Inflammatory macrophage treated with lipopolysaccharide for 4 hours (primary cell): ENCODE results near the gene DIPK1B.

Experiments used
- DNase-seq: peaks from one replicate; pipeline ENCODE4 v3.0.0-alpha.2; 2020

The DIPK1B gene

DNA sequence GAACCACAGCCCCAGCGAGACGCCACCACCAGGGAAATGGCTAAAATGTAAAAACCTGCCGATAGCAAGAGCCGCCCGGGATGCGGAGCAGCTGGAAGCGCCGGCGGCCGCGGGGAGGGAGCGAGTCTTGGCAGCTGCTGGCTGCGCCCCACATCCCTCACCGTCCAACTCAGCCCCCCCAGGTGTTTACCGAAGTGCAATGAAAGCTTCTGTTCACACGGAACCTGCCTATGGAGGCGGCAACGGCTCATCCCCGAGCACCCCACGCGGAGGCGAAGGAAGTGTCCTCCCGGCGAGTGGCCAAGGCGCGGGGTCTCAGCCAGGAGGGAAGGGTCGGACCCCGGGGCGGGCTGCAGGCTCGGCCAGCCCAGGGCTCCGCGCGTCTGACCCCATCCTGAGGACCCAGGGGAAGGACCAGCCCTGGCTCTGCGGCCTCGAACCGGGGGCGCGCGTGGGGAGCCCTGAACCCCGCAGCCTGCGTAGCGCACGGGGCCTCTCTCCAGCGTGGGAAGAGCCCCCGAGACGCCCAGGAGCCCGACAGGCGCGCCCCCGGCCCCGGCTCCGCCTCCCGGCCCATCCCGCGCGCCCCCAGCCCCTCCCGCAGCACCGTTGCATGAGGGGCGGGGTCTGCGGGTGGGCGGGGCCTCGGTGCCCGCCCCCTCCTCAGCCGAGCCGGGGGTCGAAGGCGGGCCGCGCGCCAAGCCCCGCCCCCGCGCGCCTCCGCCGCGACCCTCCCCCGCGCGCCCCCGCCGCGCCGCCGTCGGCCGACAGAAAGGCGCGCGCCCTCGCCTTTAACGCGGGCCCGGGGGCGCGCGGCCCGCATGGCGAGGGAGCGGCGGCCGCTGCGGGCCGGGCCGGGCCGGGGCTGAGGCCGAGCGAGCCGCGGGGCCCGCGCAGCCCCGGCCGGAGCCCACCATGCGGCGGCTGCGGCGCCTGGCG is at the start of gene DIPK1B:
DIPK1B (plus strand) TSS at position 822 of the 939 bp plus-strand sequence; CDS start at position 916, 94 bp downstream.
- DNase-seq, result no peak

- no peak for DNase-seq
Measured at GRCh38 chr9:136662656-136663581, 49.5 kb upstream of the DIPK1B start, which contains the start of gene EGFL7. TSS of gene EGFL7 (plus strand) at chr9:136662916. CDS start at chr9:136668283, 5,367 bp downstream.

- no peak for DNase-seq
Measured at GRCh38 chr9:136664000-136664915, 48.1 kb upstream of the DIPK1B start.

GRCh38 chr9:136665111-136665703 is 47.2 kb upstream of the DIPK1B start:
- DNase-seq, result no peak

DNA sequence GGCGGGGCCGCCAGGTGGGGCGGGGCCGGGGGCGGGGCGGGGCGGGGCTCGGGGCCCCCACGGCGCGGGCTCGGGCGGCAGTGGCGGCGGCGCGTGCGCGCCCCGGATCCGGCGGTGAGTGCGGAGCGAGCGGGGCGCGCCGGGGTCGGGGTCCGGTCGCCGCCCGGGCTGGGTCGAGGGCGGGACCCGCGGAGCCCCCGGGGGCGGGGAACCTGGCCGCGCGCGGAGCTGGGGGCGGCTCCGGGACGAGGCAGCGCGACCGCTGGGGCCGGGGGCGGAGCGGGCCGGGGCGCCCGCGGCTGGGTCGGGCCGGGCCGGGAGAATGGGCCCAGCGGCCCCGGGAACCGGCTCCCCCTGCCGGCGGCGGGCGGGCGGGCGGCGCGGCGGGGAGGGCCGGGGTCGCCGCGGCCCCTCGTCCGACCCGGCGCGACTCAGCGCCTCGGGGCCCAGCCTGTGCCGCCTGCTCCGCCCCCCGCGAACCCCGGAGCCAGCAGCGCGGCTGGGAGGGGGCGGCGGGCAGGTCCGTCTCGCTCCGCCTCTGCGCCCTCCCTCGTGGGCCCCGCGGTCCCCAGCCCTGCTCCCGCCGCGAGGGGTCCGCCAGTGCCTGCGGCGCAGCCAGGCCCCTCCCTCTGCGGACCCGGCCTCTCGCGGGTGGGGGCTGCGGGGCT is 46.5 kb upstream of the DIPK1B start:
- DNase-seq, result no peak

DNA sequence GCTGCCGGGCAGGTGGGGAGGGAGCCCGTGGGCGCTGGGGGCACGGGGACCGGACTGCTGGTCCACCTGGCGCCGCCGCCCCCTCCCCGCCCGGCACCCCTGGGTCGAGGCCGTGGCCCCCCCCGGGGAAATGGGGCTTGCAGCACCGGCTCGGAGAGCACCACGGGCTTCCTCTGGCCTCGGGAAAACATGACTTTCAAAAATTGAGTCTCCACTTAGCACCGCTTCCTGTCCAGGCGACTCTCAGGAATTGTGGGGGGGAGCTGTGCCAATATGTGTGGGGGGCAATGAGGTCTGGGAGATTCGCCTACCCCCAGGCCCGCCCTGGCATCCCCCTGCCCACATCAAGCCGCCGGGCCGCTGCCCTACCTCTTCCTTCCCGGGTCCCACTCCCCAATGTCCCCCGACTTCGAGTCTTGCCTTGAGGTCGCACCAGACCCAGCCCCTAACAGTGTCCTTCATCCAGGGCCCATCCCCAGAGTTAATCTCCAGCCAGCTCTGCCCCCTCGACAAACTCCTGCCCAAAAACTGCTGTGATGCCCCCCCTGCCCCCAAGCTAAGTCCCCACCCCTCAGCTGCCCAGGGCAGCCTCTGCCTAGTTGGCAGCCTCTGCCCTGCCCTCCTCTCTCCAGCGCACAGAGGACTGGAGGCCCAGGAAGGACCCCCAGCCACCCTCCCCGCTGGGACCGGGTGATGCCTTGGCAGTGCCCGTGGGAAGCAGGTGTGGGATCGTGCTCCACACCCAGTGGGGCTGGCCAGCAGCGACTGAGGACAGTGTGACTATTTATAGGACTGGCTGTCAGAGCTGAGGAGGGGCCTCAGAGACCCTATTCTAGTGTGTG is 45.8 kb upstream of the DIPK1B start:
- no peak for DNase-seq

- DNase-seq, result no peak
Measured at GRCh38 chr9:136667214-136667939, 45.0 kb upstream of the DIPK1B start.

- no peak for DNase-seq
Measured at GRCh38 chr9:136667940-136668760, 44.2 kb upstream of the DIPK1B start.

DNA sequence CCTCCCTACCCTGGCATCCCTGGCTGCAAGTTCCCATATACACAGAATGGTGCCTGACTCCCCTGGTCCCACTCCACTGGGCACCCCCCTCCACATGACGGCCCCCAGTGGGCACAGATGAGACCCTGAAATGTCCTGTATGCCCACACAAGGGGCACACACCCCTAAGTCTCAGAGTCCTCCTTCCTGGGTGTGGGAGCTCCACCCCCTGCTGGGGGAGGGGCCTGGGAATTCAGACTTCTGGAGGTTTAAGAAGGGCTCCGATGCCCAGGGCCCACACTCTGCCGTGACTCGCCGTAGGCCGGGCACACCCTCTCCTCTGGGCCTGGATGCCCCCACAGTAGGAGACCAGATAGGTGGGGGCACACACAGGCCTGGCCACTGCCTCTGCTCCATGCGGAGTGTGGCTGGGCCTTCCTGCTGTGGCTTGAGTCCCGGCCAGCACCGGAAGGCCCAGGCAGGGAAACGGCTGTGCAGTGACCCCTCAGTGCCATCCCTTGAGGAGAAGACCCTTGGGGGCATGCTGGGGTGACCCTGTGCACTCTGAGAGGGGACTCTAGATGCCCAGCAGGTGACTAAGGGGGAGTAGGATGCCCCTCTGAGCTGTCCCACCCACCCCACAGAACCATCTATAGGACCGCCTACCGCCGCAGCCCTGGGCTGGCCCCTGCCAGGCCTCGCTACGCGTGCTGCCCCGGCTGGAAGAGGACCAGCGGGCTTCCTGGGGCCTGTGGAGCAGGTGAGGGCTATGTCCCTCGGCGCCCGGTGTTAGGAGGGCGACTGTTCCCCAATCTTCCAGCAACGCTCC is 43.2 kb upstream of the DIPK1B start:
- DNase-seq, result no peak

DNA sequence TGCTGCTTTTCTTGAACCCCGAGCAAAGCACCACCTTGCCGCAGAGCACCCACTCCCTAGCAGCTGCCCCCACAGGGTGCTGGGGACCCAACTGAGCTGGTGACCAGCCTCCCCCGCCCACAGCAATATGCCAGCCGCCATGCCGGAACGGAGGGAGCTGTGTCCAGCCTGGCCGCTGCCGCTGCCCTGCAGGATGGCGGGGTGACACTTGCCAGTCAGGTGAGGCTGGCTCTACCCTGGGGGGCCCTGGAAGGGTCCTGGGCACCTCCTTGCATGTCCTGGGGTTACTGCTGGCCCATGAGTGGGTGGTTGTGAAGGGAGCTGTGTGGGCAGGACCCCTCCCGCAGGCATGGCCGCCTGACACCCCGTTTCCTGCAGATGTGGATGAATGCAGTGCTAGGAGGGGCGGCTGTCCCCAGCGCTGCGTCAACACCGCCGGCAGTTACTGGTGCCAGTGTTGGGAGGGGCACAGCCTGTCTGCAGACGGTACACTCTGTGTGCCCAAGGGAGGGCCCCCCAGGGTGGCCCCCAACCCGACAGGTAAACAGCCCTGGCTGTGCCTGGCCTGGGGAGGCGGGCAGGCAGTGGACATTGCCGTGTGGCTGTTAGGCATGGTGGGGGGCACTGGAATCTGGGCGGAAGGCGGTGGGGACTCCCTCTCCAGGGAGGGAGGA is 42.4 kb upstream of the DIPK1B start:
- no peak for DNase-seq

GRCh38 chr9:136670576-136671253 is 41.7 kb upstream of the DIPK1B start:
- DNase-seq, result no peak

DNA sequence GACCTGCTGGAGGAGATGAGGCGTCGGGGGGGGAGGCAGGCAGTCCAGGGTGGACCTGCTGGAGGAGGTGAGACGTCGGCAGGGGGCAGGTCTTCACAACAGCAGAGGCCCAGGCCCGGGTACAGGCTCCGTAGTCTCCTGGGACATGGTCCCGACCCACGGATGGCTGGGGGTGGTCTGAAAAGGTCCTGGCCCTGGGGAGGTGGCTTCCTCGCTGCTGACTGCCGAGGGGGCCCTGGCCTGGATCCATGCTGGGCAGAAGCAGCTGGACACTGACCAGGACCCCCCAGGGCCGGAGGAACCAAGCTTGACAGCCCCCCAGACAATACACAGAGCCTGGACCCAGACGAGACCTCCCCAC is 41.1 kb upstream of the DIPK1B start:
- DNase-seq, result no peak

DNA sequence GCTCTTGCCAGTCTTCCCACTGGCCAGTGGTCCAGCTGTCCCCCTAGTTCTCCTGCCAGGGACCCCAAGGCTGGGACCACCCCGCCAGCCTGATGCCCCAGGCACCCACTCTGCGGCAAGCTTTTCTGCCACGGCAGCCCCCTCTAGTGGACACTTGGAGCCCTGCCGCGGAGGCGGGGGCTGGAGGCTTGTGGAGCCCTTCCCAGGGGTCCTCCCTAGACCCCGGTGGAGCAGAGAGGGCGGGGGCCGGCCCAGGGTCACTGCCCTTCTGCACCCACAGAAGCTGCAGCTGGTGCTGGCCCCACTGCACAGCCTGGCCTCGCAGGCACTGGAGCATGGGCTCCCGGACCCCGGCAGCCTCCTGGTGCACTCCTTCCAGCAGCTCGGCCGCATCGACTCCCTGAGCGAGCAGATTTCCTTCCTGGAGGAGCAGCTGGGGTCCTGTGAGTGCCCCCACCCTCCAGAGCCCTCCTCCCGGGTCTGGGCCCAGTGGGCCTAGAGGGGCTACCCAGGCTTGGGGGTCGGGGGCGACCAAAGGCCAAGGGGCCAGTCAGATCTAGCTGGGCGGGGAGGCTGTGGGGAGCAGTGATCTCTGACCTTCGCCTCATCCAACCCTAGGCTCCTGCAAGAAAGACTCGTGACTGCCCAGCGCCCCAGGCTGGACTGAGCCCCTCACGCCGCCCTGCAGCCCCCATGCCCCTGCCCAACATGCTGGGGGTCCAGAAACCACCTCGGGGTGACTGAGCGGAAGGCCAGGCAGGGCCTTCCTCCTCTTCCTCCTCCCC is 40.5 kb upstream of the DIPK1B start:
- DNase-seq, result no peak

DNA sequence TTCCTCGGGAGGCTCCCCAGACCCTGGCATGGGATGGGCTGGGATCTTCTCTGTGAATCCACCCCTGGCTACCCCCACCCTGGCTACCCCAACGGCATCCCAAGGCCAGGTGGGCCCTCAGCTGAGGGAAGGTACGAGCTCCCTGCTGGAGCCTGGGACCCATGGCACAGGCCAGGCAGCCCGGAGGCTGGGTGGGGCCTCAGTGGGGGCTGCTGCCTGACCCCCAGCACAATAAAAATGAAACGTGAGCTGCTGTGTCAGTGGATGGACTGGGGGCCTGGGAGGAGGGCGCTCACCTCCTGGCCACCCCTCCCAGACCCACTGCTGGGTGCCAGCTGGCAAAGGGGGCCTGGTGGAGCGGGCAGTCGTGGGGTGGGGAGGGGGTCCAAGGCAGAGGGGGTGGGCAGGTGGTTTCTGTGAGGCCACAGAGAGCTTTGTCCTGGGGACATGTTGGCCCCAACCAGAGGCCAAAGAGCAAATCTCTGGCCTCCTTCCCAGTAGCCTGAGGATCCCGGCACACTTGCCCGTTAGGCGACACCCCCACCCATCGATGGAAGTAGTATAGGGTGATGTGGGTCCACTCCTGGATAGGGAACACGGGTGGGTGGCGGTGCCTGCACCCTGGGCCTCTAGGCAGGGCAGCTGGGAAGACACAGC is 39.8 kb upstream of the DIPK1B start:
- DNase-seq, result no peak
